GM12864 (cell line): ENCODE measurements around the gene GPRC5C.

ENCODE experiments used
- DNase-seq: peaks from one replicate; pipeline ENCODE4 v3.0.0-alpha.2; 2011; ENCODE audit warnings: low read depth
- H3K4me3 ChIP-seq: 2 replicates; pipeline ENCODE4 v1.5.1; 2011; ENCODE audit warnings: mild to moderate bottlenecking, low read depth, low read length, control low read depth
- TF ChIP-seq, protein P1 (sequence below): IDR thresholded peaks from 2 replicates; pipeline ENCODE4 v1.5.1; 2011; ENCODE audit warnings: low read depth, mild to moderate bottlenecking, moderate library complexity, low read length, control low read depth, inconsistent platforms; ENCODE audit errors: missing control alignments

Gene GPRC5C

GRCh38 chr17:74427763-74428153, 4.1 kb upstream of the GPRC5C start:
- no peak for DNase-seq
- TF ChIP-seq, protein P1, sequence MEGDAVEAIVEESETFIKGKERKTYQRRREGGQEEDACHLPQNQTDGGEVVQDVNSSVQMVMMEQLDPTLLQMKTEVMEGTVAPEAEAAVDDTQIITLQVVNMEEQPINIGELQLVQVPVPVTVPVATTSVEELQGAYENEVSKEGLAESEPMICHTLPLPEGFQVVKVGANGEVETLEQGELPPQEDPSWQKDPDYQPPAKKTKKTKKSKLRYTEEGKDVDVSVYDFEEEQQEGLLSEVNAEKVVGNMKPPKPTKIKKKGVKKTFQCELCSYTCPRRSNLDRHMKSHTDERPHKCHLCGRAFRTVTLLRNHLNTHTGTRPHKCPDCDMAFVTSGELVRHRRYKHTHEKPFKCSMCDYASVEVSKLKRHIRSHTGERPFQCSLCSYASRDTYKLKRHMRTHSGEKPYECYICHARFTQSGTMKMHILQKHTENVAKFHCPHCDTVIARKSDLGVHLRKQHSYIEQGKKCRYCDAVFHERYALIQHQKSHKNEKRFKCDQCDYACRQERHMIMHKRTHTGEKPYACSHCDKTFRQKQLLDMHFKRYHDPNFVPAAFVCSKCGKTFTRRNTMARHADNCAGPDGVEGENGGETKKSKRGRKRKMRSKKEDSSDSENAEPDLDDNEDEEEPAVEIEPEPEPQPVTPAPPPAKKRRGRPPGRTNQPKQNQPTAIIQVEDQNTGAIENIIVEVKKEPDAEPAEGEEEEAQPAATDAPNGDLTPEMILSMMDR = no peak
- H3K4me3 ChIP-seq = no peak overlapping the region

DNA sequence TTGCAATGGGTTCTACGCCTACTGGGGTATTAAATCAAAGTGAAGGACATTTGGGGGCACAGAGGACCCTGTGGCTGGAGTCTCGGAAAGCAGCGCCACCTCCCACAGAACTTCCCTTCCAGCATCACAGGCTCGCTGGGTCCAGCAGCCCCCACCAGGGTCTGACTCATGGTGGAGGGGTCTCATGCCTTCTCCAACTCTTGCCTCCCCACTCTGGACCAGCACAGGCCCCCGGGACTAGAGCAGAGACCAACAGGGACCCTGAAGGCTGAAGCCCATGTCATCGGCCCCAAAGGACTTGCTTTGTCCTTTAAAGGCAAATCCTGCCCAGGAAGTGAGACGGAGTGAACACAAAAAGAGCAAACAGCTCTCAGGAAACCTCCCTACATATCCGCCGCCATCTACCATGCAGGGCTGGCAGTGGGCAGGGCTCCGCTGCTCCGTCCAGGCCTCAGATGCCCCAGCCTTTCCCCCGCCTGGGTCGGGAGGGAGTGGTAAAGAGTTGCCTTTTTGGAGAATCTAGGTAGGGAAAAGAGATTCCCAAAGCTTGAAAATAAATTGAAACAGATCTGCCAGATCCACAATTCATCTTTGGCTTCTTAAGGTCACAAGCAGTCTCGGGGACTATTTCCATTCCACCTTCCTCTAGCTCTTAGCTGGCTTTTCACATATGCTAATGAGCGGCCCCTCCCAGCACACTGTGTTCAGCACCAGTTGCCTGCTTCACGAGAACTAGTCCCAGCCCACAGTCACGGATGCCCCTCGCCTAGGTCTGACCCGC, 2.1 kb upstream of the GPRC5C start:
- H3K4me3 ChIP-seq = no peak overlapping the region
- no peak for DNase-seq
- TF ChIP-seq, protein P1 = no peak

- TF ChIP-seq, protein P1 = no peak
- H3K4me3 ChIP-seq = no peak overlapping the region
- no peak for DNase-seq
Measured at GRCh38 chr17:74430385-74430705, 1.5 kb upstream of the GPRC5C start.

DNA sequence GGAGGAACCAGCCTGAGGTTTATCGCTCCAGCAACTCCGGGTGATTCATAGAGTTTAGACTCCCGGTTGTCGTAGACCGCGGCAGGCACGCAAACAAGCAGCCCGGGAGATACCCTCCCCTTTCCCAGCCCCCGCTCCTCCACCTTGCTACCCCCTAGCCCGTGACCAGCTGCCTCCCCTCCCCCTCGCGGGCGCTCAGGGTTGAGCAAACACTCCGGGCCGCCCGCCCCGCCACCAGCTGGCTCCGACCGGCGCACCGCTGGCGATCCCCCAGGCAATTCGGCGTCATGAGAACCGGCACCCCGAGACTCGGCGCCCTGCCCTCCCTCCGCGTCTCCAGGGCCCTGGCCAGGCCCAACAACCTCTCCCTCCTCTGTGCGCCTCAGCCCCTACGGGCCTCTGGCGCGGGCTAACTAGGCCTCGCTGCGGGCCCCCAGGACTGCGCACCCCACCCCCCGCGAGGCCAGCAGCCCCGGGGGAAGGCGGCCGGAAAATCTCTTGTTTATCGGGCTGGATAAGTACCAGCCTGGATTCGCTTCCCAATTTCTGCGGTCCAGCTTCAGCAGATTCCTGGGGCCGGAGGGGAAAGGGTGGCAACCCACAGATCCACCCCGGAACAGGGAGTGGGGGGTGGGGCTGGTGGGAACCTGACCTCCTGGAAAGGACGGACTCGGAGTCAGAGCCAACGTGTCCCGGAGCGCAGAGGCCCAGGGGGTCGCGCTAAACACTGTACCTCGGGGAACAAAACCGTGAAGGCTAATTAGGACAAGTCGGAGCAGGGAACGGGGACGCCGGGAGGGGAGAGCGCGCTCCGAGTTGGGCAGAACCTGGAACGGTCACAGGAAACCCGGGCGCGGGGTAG, 951 bp upstream of the GPRC5C start:
- TF ChIP-seq, protein P1 = no peak
- H3K4me3 ChIP-seq = no peak overlapping the region
- no peak for DNase-seq

DNA sequence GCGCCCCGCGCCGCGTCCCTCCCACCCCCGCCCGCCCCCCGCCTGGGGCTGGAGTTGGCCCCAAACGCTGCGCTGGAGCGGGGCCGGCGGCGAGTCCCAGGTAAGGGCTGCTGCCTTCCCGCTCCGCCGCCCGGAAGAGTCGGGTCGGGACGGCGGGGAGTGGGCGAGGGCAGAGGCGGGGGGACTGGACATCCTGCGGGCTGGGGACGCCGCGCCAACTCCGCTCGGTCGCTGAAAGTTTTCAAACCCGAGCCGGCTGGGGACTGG, 469 bp downstream of the GPRC5C start:
- no peak overlapping the region for H3K4me3 ChIP-seq
- no peak for DNase-seq
- TF ChIP-seq, protein P1 = no peak

DNA sequence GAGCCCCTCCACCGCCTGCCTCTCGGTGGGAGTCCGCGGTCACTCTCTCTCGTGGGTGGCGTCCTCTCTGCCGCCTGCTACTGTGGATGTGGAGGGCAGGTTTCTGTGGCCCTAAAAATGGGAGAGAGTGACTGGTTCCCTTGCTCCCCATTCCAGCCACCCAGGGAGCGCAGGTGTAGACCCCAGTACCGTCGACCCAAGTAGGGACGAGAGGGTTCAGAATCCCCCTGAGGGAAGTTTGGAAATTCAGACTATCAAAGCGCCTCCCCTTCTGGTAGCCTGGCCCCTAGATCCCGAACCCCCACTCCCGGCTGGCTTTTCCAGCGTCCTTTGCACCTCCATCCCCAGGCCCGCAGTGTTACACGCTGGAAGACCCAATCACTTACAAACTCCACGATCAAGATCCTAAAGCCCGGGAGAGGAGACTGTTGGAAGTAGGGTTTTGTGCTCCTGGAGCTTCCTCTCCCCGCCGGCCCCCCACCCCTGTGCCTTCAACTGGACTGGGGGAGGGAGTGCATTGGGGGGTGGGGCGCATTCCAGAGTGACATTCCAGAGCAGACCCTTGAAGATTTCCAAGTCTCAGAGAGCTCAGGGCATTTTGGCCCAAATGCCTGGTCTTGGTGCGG, 991 bp downstream of the GPRC5C start:
- TF ChIP-seq, protein P1 = no peak
- no peak overlapping the region for H3K4me3 ChIP-seq
- no peak for DNase-seq
